Putamen (tissue), 1 donor: Measurements from ENCODE around the gene RNU6-7.

Experiments used
- DNase-seq: peaks from one replicate; pipeline ENCODE4 v3.0.0-alpha.2; 2016; ENCODE audit warnings: low spot score

Gene RNU6-7

GRCh38 chr14:32201816-32202490 is at the start of gene RNU6-7:
RNU6-7 (plus strand) TSS chr14:32202045.
- DNase-seq = peak; percentile 5

GRCh38 chr14:32166029-32166428 is 35.8 kb upstream of the RNU6-7 start:
- no peak for DNase-seq

- no peak for DNase-seq
Observed at GRCh38 chr14:32166924-32167323, 34.9 kb upstream of the RNU6-7 start.

GRCh38 chr14:32167907-32168306 is 33.9 kb upstream of the RNU6-7 start:
- DNase-seq = peak; percentile 7

- no peak for DNase-seq
Observed at GRCh38 chr14:32169191-32169590, 32.7 kb upstream of the RNU6-7 start.

GRCh38 chr14:32171469-32171868 is 30.4 kb upstream of the RNU6-7 start:
- DNase-seq = no peak

- no peak for DNase-seq
Observed at GRCh38 chr14:32183151-32184058, 18.4 kb upstream of the RNU6-7 start.

GRCh38 chr14:32185097-32185496 is 16.7 kb upstream of the RNU6-7 start:
- no peak for DNase-seq

GRCh38 chr14:32186248-32186647 is 15.6 kb upstream of the RNU6-7 start:
- no peak for DNase-seq

- DNase-seq = no peak
Observed at GRCh38 chr14:32189811-32190210, 12.0 kb upstream of the RNU6-7 start.

GRCh38 chr14:32190673-32191072 is 11.2 kb upstream of the RNU6-7 start:
- DNase-seq = no peak

- DNase-seq = no peak
Observed at GRCh38 chr14:32192712-32193373, 9.0 kb upstream of the RNU6-7 start.

- DNase-seq = no peak
Observed at GRCh38 chr14:32193532-32193931, 8.3 kb upstream of the RNU6-7 start.

- no peak for DNase-seq
Observed at GRCh38 chr14:32195636-32196035, 6.2 kb upstream of the RNU6-7 start.

GRCh38 chr14:32197919-32198318 is 3.9 kb upstream of the RNU6-7 start:
- no peak for DNase-seq

- no peak for DNase-seq
Observed at GRCh38 chr14:32200368-32201192, 1.3 kb upstream of the RNU6-7 start.

- DNase-seq = peak; percentile 75
Observed at GRCh38 chr14:32201193-32201815, 541 bp upstream of the RNU6-7 start.

- DNase-seq = no peak
Observed at GRCh38 chr14:32202491-32202997, 699 bp downstream of the RNU6-7 start.

- peak; percentile 88 for DNase-seq
Observed at GRCh38 chr14:32202998-32203882, 1.4 kb downstream of the RNU6-7 start, which contains the start of gene RNU6-8. RNU6-8 (minus strand) TSS chr14:32203269.

GRCh38 chr14:32203928-32204357 is 2.1 kb downstream of the RNU6-7 start:
- peak; percentile 13 for DNase-seq
